H1 (cell line): Measurements from ENCODE around the gene UQCC5. TPM values are rescaled to one million over a fixed set of nuclear protein-coding genes. Genes with fewer than 3 reads are reported as not detected.

ENCODE experiments used
- CTBP2 ChIP-seq: IDR thresholded peaks from 2 replicates; pipeline ENCODE4 v1.7.0; 2011; ENCODE audit warnings: borderline replicate concordance, mild to moderate bottlenecking, moderate library complexity, mixed read lengths, low read length; ENCODE audit not compliant: insufficient read depth, insufficient read length
- EZH2 ChIP-seq: fragments of 200-600 bp; sonication (generic); IDR thresholded peaks from 2 replicates; pipeline ENCODE4 v1.7.1; 2012; ENCODE audit warnings: low read depth, mild to moderate bottlenecking, moderate library complexity, low read length, inconsistent platforms; ENCODE audit not compliant: severe bottlenecking
- FOSL1 ChIP-seq: IDR thresholded peaks from 2 replicates; pipeline ENCODE4 v1.6.1; 2011; ENCODE audit warnings: mild to moderate bottlenecking, low read depth, low read length, moderate library complexity; ENCODE audit not compliant: insufficient read depth
- RAD21 ChIP-seq, 2 experiments: IDR thresholded peaks in 1 of 2; conservative IDR thresholded peaks in 1 of 2; 2 replicates each; pipeline ENCODE4 v1.6.1; 2011; ENCODE audit warnings: low read depth in 2 of 2, low read length in 2 of 2, improper control_type of control experiment in 1 of 2, inconsistent platforms in 1 of 2, mild to moderate bottlenecking in 1 of 2, moderate library complexity in 1 of 2
- YY1 ChIP-seq: IDR thresholded peaks from 2 replicates; pipeline ENCODE4 v1.6.1; 2011; ENCODE audit warnings: low read depth, mild to moderate bottlenecking, low read length
- ZNF274 ChIP-seq: IDR thresholded peaks from 2 replicates; pipeline ENCODE4 v1.7.0; 2012; ENCODE audit warnings: low read length, borderline replicate concordance; ENCODE audit errors: extremely low read depth
- polyA plus RNA-seq, 7 experiments: library from polyadenylated mRNA; depleted of rRNA in 3 of 7; stranded (reverse) in 5 of 7; unstranded in 2 of 7; fragments of >200 nt in 5 of 7; fragments of 200-250 nt in 2 of 7; gene quantifications; 1 replicate in 5 of 7; 2 replicates in 1 of 7; 4 replicates in 1 of 7; pipeline versions ENCODE4 v1.2.1 to v1.2.3, GENCODE V29; 2011 to 2013; ENCODE audit warnings: missing spikeins in 2 of 7, mixed read lengths in 2 of 7
- total RNA-seq: library from RNA; stranded (reverse); fragmentation: NEBNext Ultra II Directional; extraction: Animal tissue kit (Norgen Biotek cat#: 25700); gene quantifications from 2 replicates; pipeline ENCODE4 v1.2.1, GENCODE V29; 2021
- TF ChIP-seq, protein P1 (sequence below): IDR thresholded peaks from 2 replicates; pipeline ENCODE4 v1.6.1; 2011; ENCODE audit warnings: low read depth, mild to moderate bottlenecking, low read length; ENCODE audit not compliant: insufficient read depth

Gene UQCC5
- total and polyA plus RNA-seq, 2 of the 8 experiments (the other 6 are each of a cell fraction or from before 2014, with no cell fraction given), result 35.0 to 37.7 TPM

DNA sequence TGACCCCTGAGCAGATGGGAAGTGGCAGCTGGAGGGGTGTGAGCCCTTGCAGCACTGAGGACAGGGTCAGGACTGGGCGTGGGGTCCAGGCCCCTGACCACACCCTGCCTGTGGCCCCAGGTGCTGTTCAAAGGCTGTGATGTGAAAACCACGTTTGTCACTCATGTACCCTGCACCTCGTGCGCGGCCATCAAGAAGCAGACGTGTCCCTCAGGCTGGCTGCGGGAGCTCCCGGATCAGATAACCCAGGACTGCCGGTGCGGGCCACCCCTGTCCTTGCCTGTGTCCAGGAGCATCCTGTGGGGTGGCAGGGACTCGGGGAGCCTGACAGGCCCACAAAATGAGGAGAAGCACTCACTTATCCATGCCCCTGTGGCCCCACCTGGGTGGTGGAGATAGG lies 35.4 kb upstream of the UQCC5 start (continued):
- no peak for TF ChIP-seq FOSL1
- no peak for TF ChIP-seq YY1
- TF ChIP-seq EZH2, result no peak
- TF ChIP-seq, protein P1, sequence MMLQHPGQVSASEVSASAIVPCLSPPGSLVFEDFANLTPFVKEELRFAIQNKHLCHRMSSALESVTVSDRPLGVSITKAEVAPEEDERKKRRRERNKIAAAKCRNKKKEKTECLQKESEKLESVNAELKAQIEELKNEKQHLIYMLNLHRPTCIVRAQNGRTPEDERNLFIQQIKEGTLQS, result no peak
- TF ChIP-seq ZNF274, result no peak
- no peak for TF ChIP-seq RAD21 (IDR thresholded peaks at IDR 0.05 in 1 of 2, conservative IDR thresholded peaks at IDR 0.05 in 1 of 2; ENCODE audit: low read depth in 2 of 2, low read length in 2 of 2)
- TF ChIP-seq CTBP2, result no peak
